Adrenal gland (tissue), 12 donors: ENCODE results near the gene LRFN4. TPM values are rescaled to one million over a fixed set of nuclear protein-coding genes. Genes with fewer than 3 reads are reported as not detected.

Experiments used
- DNase-seq, 7 donors: peaks; one replicate each; pipeline ENCODE4 v3.0.0-alpha.2; 2019 to 2020
- H3K27ac ChIP-seq, 5 donors: fragments of 200-600 bp; sonication (generic) in 4 of 5; 1 replicate in 3 of 5; 2 replicates in 2 of 5; pipeline versions ENCODE4 v1.5.1 to v1.8.0; 2016 to 2020; ENCODE audit warnings: mild to moderate bottlenecking in 1 of 5
- H3K27me3 ChIP-seq: fragments of 200-600 bp; 2 replicates; pipeline ENCODE4 v1.8.0; 2021
- H3K36me3 ChIP-seq, 2 donors: fragments of 200-600 bp; replicated peaks in 1 of 2; 1 replicate in 1 of 2; 2 replicates in 1 of 2; pipeline versions ENCODE4 v1.5.1 to v1.8.0; 2018 to 2022
- H3K4me1 ChIP-seq, 2 donors: fragments of 200-600 bp; replicated peaks in 1 of 2; 1 replicate in 1 of 2; 2 replicates in 1 of 2; pipeline versions ENCODE4 v1.5.1 to v1.8.0; 2018 to 2021
- H3K4me3 ChIP-seq, 4 donors: fragments of 200-600 bp; sonication (generic) in 3 of 4; one replicate each; pipeline ENCODE4 v1.5.1; 2016 to 2018
- H3K9me3 ChIP-seq, 3 donors: fragments of 200-600 bp; sonication (generic) in 1 of 3; replicated peaks in 1 of 3; 1 replicate in 2 of 3; 2 replicates in 1 of 3; pipeline versions ENCODE4 v1.5.1 to v1.8.0; 2016 to 2021
- CTCF ChIP-seq, 6 experiments: fragments of 450-650 bp in 4 of 6; fragments of 200-600 bp in 2 of 6; sonication (generic) in 1 of 6; IDR thresholded peaks; 1 replicate in 5 of 6; 2 replicates in 1 of 6; pipeline versions ENCODE4 v1.5.1 to v1.8.0; 2016 to 2021; ENCODE audit warnings: antibody characterized with exemption in 6 of 6, mild to moderate bottlenecking in 2 of 6, moderate library complexity in 1 of 6
- POLR2A ChIP-seq, 2 donors: fragments of 450-650 bp; IDR thresholded peaks; one replicate each; pipeline ENCODE4 v1.6.1; 2017; ENCODE audit warnings: antibody characterized with exemption in 2 of 2, mild to moderate bottlenecking in 2 of 2, moderate library complexity in 1 of 2
- WGBS, 4 donors: extraction: QIAGEN DNeasy Blood & Tissue Kit in 2 of 4; methylation state at CpG; one replicate each; pipeline versions ENCODE4 v1.1.5 to v1.1.7; 2013 to 2017; 5-methylcytosine and 5-hydroxymethylcytosine counted together
- intact Hi-C, 2 donors: fragments of 100-400 bp; cut with DNase I; formaldehyde crosslinking; loops; one replicate each; pipeline versions ENCODE4 v1.14.1 to v1.15.0; 2022 to 2023
- polyA plus RNA-seq, 3 donors: library from polyadenylated mRNA; stranded (reverse); fragments of 200-250 nt in 2 of 3; fragments of 350-450 nt in 1 of 3; fragmentation: Illumina TruSeq in 1 of 3; extraction: RNeasy Lipid Tissue Mini Kit (QIAGEN cat#74804) in 1 of 3; gene quantifications; one replicate each; pipeline ENCODE4 v1.2.3, GENCODE V29; 2013 to 2014
- total RNA-seq, 9 donors: library from RNA; depleted of rRNA in 4 of 9; stranded (reverse); fragments of >200 nt in 4 of 9; fragments of 120-200 nt in 1 of 9; fragmentation: NEBNext Ultra II Directional in 1 of 9; extraction: Animal tissue kit (Norgen Biotek cat#: 25700) in 1 of 9; gene quantifications; one replicate each; pipeline versions ENCODE4 v1.1.0 to v1.2.4, GENCODE V29; 2013 to 2023
- donor health status: healthy with polysubstance abuse.
- donor health status: Bipolar disorder and iron deficiency.
- donor health status: DM: yes; HTN: yes; CAD: no.
- donor health status: DM: no; HTN: no; CAD: no.
- donor health status: DM: no; HTN: no; CAD: no.
- donor health status: DM: yes; HTN: yes; CAD: no.

LRFN4 gene
- total and polyA plus RNA-seq, 12 donors, result 0.24 to 74.3 (median 16.3) TPM

DNA sequence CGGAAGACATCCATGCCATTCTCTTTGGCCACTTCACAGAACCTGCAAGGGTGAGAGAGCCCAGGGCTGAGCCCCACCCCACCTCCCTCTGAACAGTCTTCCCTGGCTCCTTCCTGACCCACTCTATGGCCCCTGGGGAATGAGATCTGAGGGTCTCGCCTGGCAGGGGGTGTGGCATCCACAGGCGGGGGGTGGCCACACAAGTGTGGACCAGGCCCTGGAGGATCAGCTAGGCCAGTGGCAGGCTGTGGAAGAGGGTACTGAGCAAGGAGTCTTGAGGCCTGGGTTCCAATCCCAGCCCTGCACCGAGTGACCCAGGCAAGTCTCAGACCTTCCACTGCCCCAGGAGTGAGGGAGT is 5.6 kb upstream of the LRFN4 start:
- no peak for TF ChIP-seq CTCF (IDR thresholded peaks at IDR 0.05)
- TF ChIP-seq POLR2A (IDR thresholded peaks at IDR 0.05), result no peak
- H3K27me3 ChIP-seq, result no peaks in the 10 kb centered on the region
- H3K9me3 ChIP-seq, result no peaks in the 10 kb centered on the region
- H3K4me3 ChIP-seq, result no peak overlapping the region
- peaks cover 6% of the 10 kb centered on the region in 2 donors for H3K4me1 ChIP-seq
- no peak overlapping the region for H3K27ac ChIP-seq
- 85 to 100% (median 86%) methylated on average over 1 to 4 of the region's 4 CpGs; no CpG with 5 or more reads in 1 of the 4 donors for WGBS, 4 donors
- no peak for DNase-seq
- peaks cover 0 to 21% of the 10 kb centered on the region in 2 donors for H3K36me3 ChIP-seq
- intact Hi-C loops, result no loop called here

- H3K36me3 ChIP-seq, result peaks cover 0 to 16% of the 10 kb centered on the region in 2 donors
- 74 to 79% (median 76%) methylated on average over 14 to 26 of the region's 26 CpGs for WGBS, 4 donors
- H3K4me1 ChIP-seq, result peaks cover 6% of the 10 kb centered on the region in 2 donors
- no peak overlapping the region for H3K4me3 ChIP-seq
- DNase-seq, result peak in 1 of 7 donors; percentile 23
- TF ChIP-seq CTCF (IDR thresholded peaks at IDR 0.05), result no peak
- no peak for TF ChIP-seq POLR2A (IDR thresholded peaks at IDR 0.05)
- H3K27ac ChIP-seq, result no peak overlapping the region
- intact Hi-C loops, result no loop called here
- no peaks in the 10 kb centered on the region for H3K27me3 ChIP-seq
- H3K9me3 ChIP-seq, result no peaks in the 10 kb centered on the region
Observed at GRCh38 chr11:66851698-66852465, 5.0 kb upstream of the LRFN4 start.

GRCh38 chr11:66852466-66853241 is 4.2 kb upstream of the LRFN4 start:
- DNase-seq, result peak in 1 of 7 donors; percentile 19
- WGBS, 4 donors, result 87 to 93% (median 90%) methylated on average over 14 to 26 of the region's 26 CpGs
- no peaks in the 10 kb centered on the region for H3K9me3 ChIP-seq
- no peak overlapping the region for H3K4me3 ChIP-seq
- TF ChIP-seq POLR2A (IDR thresholded peaks at IDR 0.05) (no peak), CTCF (IDR thresholded peaks at IDR 0.05) (no peak)
- intact Hi-C loops, result no loop called here
- H3K36me3 ChIP-seq, result peaks cover 0 to 13% of the 10 kb centered on the region in 2 donors
- no peak overlapping the region for H3K27ac ChIP-seq
- peaks cover 6% of the 10 kb centered on the region in 2 donors for H3K4me1 ChIP-seq
- no peaks in the 10 kb centered on the region for H3K27me3 ChIP-seq
